ENCODE data around the gene PYGM. TPM values are rescaled to one million over a fixed set of nuclear protein-coding genes. Genes with fewer than 3 reads are reported as not detected.
A peak's percentile ranks its signal among the peaks of the same experiment; 100 is the strongest.

The PYGM gene
- total and polyA plus RNA-seq, 2 of the 13 experiments (the other 11 are each of a cell fraction or from before 2014, with no cell fraction given): 0.11 to 0.12 TPM

DNA sequence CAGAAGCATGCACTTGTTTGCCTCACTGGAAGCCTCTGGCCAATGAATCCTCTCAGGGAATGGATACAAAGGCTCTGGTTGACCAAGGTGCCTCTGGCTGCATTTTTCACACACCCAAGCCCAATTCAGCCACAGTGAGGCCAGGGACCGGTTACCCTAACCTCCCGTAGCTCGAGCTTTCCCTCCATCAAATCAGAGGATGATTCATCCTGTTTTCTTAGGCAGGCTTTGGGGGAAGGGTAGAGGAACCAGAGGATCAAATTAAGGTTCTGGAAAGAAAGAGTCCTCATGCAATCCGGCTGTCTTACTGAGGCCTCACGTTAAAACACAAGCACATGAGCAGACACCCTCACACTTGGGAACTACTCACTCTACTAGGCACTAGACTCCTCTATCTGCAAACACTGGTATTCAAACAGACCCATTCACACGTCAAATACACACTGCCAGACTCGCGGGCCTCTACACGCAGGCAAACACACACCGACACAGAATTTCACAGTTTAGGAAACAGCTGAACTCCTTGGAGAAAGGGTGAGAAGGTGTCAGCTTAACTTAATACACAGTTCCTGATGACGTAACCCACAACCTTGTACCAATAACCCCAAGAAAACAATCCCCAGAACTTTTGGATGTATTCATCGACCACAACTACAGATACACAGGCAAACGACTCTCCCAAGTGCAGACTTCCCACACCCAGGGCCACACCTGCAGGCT lies 49.2 kb downstream of the PYGM start:
- ATAC-seq: no peak; the same call in 2 of the 3 replicates
- Histone ChIP-seq H2AFZ (ENCODE audit: low read length) (no peak overlapping the region), H3K27ac (ENCODE audit: extremely low read length, insufficient read depth, low read length) (no peak overlapping the region), H3K9me3 (ENCODE audit: low read length) (no peaks in the 10 kb centered on the region), H3K9ac (ENCODE audit: insufficient read depth, low read depth, low read length) (no peak overlapping the region), H3K36me3 (replicated peaks in 1 of 2; ENCODE audit: control insufficient read depth in 1 of 2, insufficient read depth in 2 of 2, low read length in 2 of 2) (no peaks in the 10 kb centered on the region), H3K79me2 (ENCODE audit: insufficient read depth, low read length) (no peaks in the 10 kb centered on the region), H3K27me3 (ENCODE audit: control insufficient read depth in 1 of 2, insufficient read depth in 2 of 2, low read length in 2 of 2) (peaks cover 5 to 43% of the 10 kb centered on the region in 2 experiments; a peak in 4 of 5 replicates), H4K20me1 (ENCODE audit: insufficient read depth, low read length) (no peaks in the 10 kb centered on the region), H3K4me2 (ENCODE audit: low read depth, low read length) (no peak overlapping the region), H3K4me1 (ENCODE audit: insufficient read depth, low read length) (peaks cover 5% of the 10 kb centered on the region; the same call in 1 of the 2 replicates), H3K4me3 (replicated peaks in 1 of 3; ENCODE audit: insufficient read depth in 1 of 3, low read depth in 2 of 3, low read length in 3 of 3) (no peak overlapping the region)
- ChIA-PET POLR2A (no interaction called here), CTCF (ENCODE audit: low intra/inter-chr PET ratio, low total read pairs) (no interaction called here)
- BruUV-seq (replicated peaks): no TSS peak
- no peak for FAIRE-seq
- in situ Hi-C loops (cut with HindIII; ENCODE audit: extremely low pct_ligation_motif_present, low pct_unique_long_range_greater_than_20kb): no loop called here
- no peak for DNase-seq (ENCODE audit: low spot score)
- WGBS (ENCODE audit: low lambda C conversion rate): 18% methylated on average over 12 of the region's 13 CpGs
- intact Hi-C loops (cut with micrococcal nuclease; ENCODE audit: unreplicated experiment): no loop called here
- TF ChIP-seq GABPB1 (CRISPR knock-in tag; IDR thresholded peaks at IDR 0.05) (no peak), ZSCAN29 (CRISPR knock-in tag; conservative IDR thresholded peaks at IDR 0.05) (no peak), ZEB1 (IDR thresholded peaks at IDR 0.05; ENCODE audit: insufficient replicate concordance, low read depth) (no peak), TCF7 (IDR thresholded peaks at IDR 0.05; ENCODE audit: low read depth) (no peak), ATF7 (IDR thresholded peaks at IDR 0.05) (peak; percentile 93), ATF7 (CRISPR knock-in tag; IDR thresholded peaks at IDR 0.05) (no peak), ZNF274 (CRISPR knock-in tag; IDR thresholded peaks at IDR 0.05) (no peak), RELA (CRISPR knock-in tag; IDR thresholded peaks at IDR 0.05) (no peak), CREB1 (IDR thresholded peaks at IDR 0.05) (peak; percentile 70), CREB1 (CRISPR knock-in tag; IDR thresholded peaks at IDR 0.05) (no peak), ZNF816 (CRISPR knock-in tag; IDR thresholded peaks at IDR 0.05; ENCODE audit: borderline replicate concordance) (no peak)
- TF ChIP-seq, protein P1, sequence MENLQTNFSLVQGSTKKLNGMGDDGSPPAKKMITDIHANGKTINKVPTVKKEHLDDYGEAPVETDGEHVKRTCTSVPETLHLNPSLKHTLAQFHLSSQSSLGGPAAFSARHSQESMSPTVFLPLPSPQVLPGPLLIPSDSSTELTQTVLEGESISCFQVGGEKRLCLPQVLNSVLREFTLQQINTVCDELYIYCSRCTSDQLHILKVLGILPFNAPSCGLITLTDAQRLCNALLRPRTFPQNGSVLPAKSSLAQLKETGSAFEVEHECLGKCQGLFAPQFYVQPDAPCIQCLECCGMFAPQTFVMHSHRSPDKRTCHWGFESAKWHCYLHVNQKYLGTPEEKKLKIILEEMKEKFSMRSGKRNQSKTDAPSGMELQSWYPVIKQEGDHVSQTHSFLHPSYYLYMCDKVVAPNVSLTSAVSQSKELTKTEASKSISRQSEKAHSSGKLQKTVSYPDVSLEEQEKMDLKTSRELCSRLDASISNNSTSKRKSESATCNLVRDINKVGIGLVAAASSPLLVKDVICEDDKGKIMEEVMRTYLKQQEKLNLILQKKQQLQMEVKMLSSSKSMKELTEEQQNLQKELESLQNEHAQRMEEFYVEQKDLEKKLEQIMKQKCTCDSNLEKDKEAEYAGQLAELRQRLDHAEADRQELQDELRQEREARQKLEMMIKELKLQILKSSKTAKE (CRISPR knock-in tag; IDR thresholded peaks at IDR 0.05; ENCODE audit: borderline replicate concordance): no peak

Measured in HepG2 (cell line).